Stomach (tissue), 4 donors: Measurements from ENCODE around the gene MPZL1.

Experiments used
- CTCF ChIP-seq, 7 experiments: fragments of 450-650 bp in 4 of 7; fragments of 200-600 bp in 3 of 7; sonication (generic) in 3 of 7; IDR thresholded peaks; one replicate each; pipeline ENCODE4 v1.5.1; 2016 to 2019; ENCODE audit warnings: antibody characterized with exemption in 7 of 7, control low read depth in 2 of 7, mild to moderate bottlenecking in 1 of 7
- EP300 ChIP-seq: sonication (generic); formaldehyde crosslinking; IDR thresholded peaks from one replicate; pipeline ENCODE4 v1.6.1; 2017; ENCODE audit warnings: antibody characterized with exemption
- POLR2A ChIP-seq, 4 donors: fragments of 450-650 bp; IDR thresholded peaks; one replicate each; pipeline ENCODE4 v1.6.1; 2016; ENCODE audit warnings: antibody characterized with exemption in 4 of 4, control low read depth in 2 of 4, mild to moderate bottlenecking in 1 of 4, moderate library complexity in 1 of 4

- TF ChIP-seq CTCF (IDR thresholded peaks at IDR 0.05) (no peak), POLR2A (IDR thresholded peaks at IDR 0.05) (no peak), EP300 (no peak)
Measured at GRCh38 chr1:167826127-167826526, 104.3 kb downstream of the MPZL1 start.
